ENCODE results near the gene ARVCF. TPM values are rescaled to one million over a fixed set of nuclear protein-coding genes. Genes with fewer than 3 reads are reported as not detected.

Gene ARVCF
- total and polyA plus RNA-seq, 2 of the 8 experiments (the other 6 are each of a cell fraction or from before 2014, with no cell fraction given) = 31.0 to 43.2 TPM

- DNase-seq (ENCODE audit: low read depth in 1 of 2, low spot score in 2 of 2) = no peak
- peaks cover 8 to 28% (median 12%) of the 10 kb centered on the region in 4 experiments; a peak in 6 of 8 replicates for H3K36me3 ChIP-seq (ENCODE audit: control insufficient read depth in 2 of 4, insufficient read depth in 4 of 4, low read length in 3 of 4)
- FAIRE-seq = no peak
- no peaks in the 10 kb centered on the region; the same call in 1 of the 2 replicates for H3K23me2 ChIP-seq (ENCODE audit: low read depth, low read length)
- no peak overlapping the region for H2BK20ac ChIP-seq (ENCODE audit: low read length)
- H3K4me3 ChIP-seq (ENCODE audit: extremely low read depth in 1 of 4, insufficient read depth in 2 of 4, low read depth in 3 of 4, low read length in 4 of 4) = no peak overlapping the region
- no peak overlapping the region for H3K4me2 ChIP-seq (ENCODE audit: insufficient read depth in 1 of 2, low read depth in 2 of 2, low read length in 2 of 2)
- no peak overlapping the region for H2BK120ac ChIP-seq (replicated peaks; ENCODE audit: low read depth, low read length)
- no peak overlapping the region for H3K14ac ChIP-seq (ENCODE audit: insufficient read length)
- H3K4ac ChIP-seq (replicated peaks; ENCODE audit: insufficient read length, low read depth, low read length) = no peak overlapping the region
- no peak overlapping the region for H2BK5ac ChIP-seq (ENCODE audit: low read depth, low read length)
- 96% methylated on average over 31 of the region's 50 CpGs; no CpG with 5 or more reads in 1 of the 2 experiments for WGBS, 2 experiments (ENCODE audit: extremely low coverage in 1 of 2, insufficient coverage in 1 of 2, insufficient read length in 1 of 2, insufficient replicate concordance in 2 of 2, low coverage in 1 of 2, low lambda C conversion rate in 2 of 2, missing lambda C conversion rate in 1 of 2)
- peaks cover 3 to 15% (median 13%) of the 10 kb centered on the region in 4 experiments; a peak in 6 of 7 replicates for H3K4me1 ChIP-seq (replicated peaks in 1 of 4; ENCODE audit: control insufficient read depth in 3 of 4, insufficient read depth in 4 of 4, low read length in 3 of 4)
- no peak overlapping the region for H3K56ac ChIP-seq (replicated peaks; ENCODE audit: insufficient read length, low read depth, low read length)
- ChIA-PET POLR2A (ENCODE audit: partially characterized antibody) (interaction anchor here (0.9 to 4.2 kb wide), 15 partner anchors 8 to 156 kb away, joined by 3 to 17 read pairs (median 4); partner anchors contain the start of genes RANBP1 and TANGO2), CTCF (ENCODE audit: partially characterized antibody) (interaction anchor here (0.6 to 16.2 kb wide), 18 partner anchors 7 to 818 kb away, joined by 3 to 369 read pairs (median 4); partner anchors contain the start of gene TRMT2A)
- no peak overlapping the region for H2BK15ac ChIP-seq (ENCODE audit: low read length)
- H2AK5ac ChIP-seq (ENCODE audit: low read depth, low read length) = no peak overlapping the region
- no peak overlapping the region for H4K5ac ChIP-seq (ENCODE audit: insufficient read length, low read depth, low read length)
- no peak overlapping the region for H2BK12ac ChIP-seq (ENCODE audit: low read depth, low read length)
- peaks cover 11 to 17% of the 10 kb centered on the region in 2 experiments for H4K20me1 ChIP-seq (replicated peaks in 1 of 2; ENCODE audit: control insufficient read depth in 1 of 2, insufficient read depth in 2 of 2, low read length in 2 of 2)
- H3K79me1 ChIP-seq (ENCODE audit: low read depth, low read length) = no peaks in the 10 kb centered on the region
- no peak overlapping the region for H4K8ac ChIP-seq (ENCODE audit: extremely low read depth, insufficient read depth, low read length)
- H3K18ac ChIP-seq (ENCODE audit: extremely low read depth, low read length) = no peak overlapping the region; the same call in 1 of the 2 replicates
- no peak overlapping the region for H3K23ac ChIP-seq (ENCODE audit: insufficient read length)
- no peak overlapping the region for H3K27ac ChIP-seq (ENCODE audit: low read depth, low read length)
- no peak overlapping the region for H3K9ac ChIP-seq (replicated peaks in 1 of 4; ENCODE audit: extremely low read depth in 1 of 4, low read depth in 3 of 4, low read length in 3 of 4)
- no peaks in the 10 kb centered on the region for H3K9me3 ChIP-seq (ENCODE audit: insufficient read depth in 2 of 2, low read depth in 1 of 2, low read length in 1 of 2)
- H4K91ac ChIP-seq (replicated peaks; ENCODE audit: insufficient read length, low read length) = no peak overlapping the region
- H2AFZ ChIP-seq (ENCODE audit: low read length) = no peak overlapping the region
- H3K27me3 ChIP-seq (replicated peaks in 1 of 4; ENCODE audit: control insufficient read depth in 3 of 4, extremely low read depth in 1 of 4, insufficient read depth in 3 of 4, low read length in 3 of 4) = no peaks in the 10 kb centered on the region
- H3K79me2 ChIP-seq (ENCODE audit: control insufficient read depth in 1 of 2, insufficient read depth in 2 of 2, low read length in 2 of 2) = no peaks in the 10 kb centered on the region
- TF ChIP-seq EGR1 (IDR thresholded peaks at IDR 0.05; ENCODE audit: borderline replicate concordance, low read depth, low read length) (no peak), GABPA (IDR thresholded peaks at IDR 0.05; ENCODE audit: borderline replicate concordance, insufficient read depth, low read length) (no peak), HDAC2 (IDR thresholded peaks at IDR 0.05; ENCODE audit: borderline replicate concordance in 1 of 2, low read depth in 2 of 2, low read length in 2 of 2) (no peak), YY1 (IDR thresholded peaks at IDR 0.05; ENCODE audit: low read depth, low read length) (no peak), JUND (IDR thresholded peaks at IDR 0.05; ENCODE audit: low read length) (no peak), BCL11A (IDR thresholded peaks at IDR 0.05; ENCODE audit: low read depth in 2 of 2, low read length in 2 of 2) (no peak), HDAC6 (IDR thresholded peaks at IDR 0.05; ENCODE audit: low read depth, low read length) (no peak), KDM5A (IDR thresholded peaks at IDR 0.05; ENCODE audit: low read length) (no peak), RFX5 (IDR thresholded peaks at IDR 0.05; ENCODE audit: borderline replicate concordance, low read depth, low read length) (no peak), CTBP2 (IDR thresholded peaks at IDR 0.05; ENCODE audit: borderline replicate concordance, insufficient read depth, insufficient read length, low read length) (no peak), ZNF274 (IDR thresholded peaks at IDR 0.05; ENCODE audit: borderline replicate concordance, extremely low read depth, low read length) (no peak)
These were observed 43.7 kb downstream of the ARVCF start for GRCh38 chr22:19972652-19973550.
